HCT116 (cell line): ENCODE data around the gene NEU4. TPM values are rescaled to one million over a fixed set of nuclear protein-coding genes. Genes with fewer than 3 reads are reported as not detected.

ENCODE experiments used
- ATAC-seq: fragments of 200-7000 bp; cut with Tn5 transposase; 2 replicates; pipeline ENCODE4 v1.9.1; 2020; ENCODE audit warnings: mild to moderate bottlenecking, moderate library complexity
- BruUV-seq: library from RNA; stranded (reverse); fragments of 400-500 nt; replicated peaks from 2 replicates; lab custom pipeline; 2021; lab: Mats Ljungman, UMichigan
- CTCF ChIA-PET: fragments of 300-600 bp; sonication (Branson Sonifier 250); formaldehyde crosslinking; loops from one replicate; lab custom pipeline; 2021; ENCODE audit warnings: antibody characterized with exemption; lab: Charles Lee
- POLR2A ChIA-PET: fragments of 300-600, 350-600 bp; sonication (Branson Sonifier 250); formaldehyde crosslinking; loops from one replicate; lab custom pipeline; 2021; ENCODE audit warnings: antibody characterized with exemption; lab: Charles Lee
- RAD21 ChIA-PET, 2 experiments: fragments of 300-600 bp; sonication (Branson Sonifier 250); formaldehyde crosslinking; loops; one replicate each; lab custom pipeline; 2023; ENCODE audit warnings: low total read pairs in 2 of 2; ENCODE audit not compliant: uncharacterized antibody in 2 of 2, unreplicated experiment in 2 of 2, low non-redundant PET in 1 of 2; lab: Charles Lee
- DNase-seq: peaks from one replicate; pipeline ENCODE4 v3.0.0-alpha.2; 2010; ENCODE audit warnings: low read depth, low spot score
- H2AFZ ChIP-seq: fragments of 200-600 bp; shearing (Covaris generic), sonication (generic); 2 replicates; pipeline ENCODE4 v1.6.1; 2017; ENCODE audit warnings: low read depth, mixed run types, mixed read lengths, antibody characterized with exemption, low read length; ENCODE audit not compliant: poor library complexity, severe bottlenecking
- H3K27ac ChIP-seq: 2 replicates; pipeline ENCODE4 v1.5.1; 2012; ENCODE audit warnings: low read depth, low read length
- H3K27me3 ChIP-seq: fragments of 200-600 bp; sonication (generic); 2 replicates; pipeline ENCODE4 v1.6.1; 2016; ENCODE audit warnings: mixed run types, low read length, mixed read lengths; ENCODE audit not compliant: insufficient read depth
- H3K36me3 ChIP-seq, 2 experiments: fragments of 200-500 bp in 1 of 2; fragments of 200-600 bp in 1 of 2; sonication (Bioruptor generic) in 1 of 2; sonication (generic) in 1 of 2; 2 replicates each; pipeline versions ENCODE4 v1.5.1 to v1.6.1; 2014 to 2016; ENCODE audit warnings: low read length in 2 of 2, inconsistent platforms in 1 of 2, mixed read lengths in 1 of 2, mixed run types in 1 of 2; ENCODE audit not compliant: insufficient read depth in 2 of 2, control insufficient read depth in 1 of 2
- H3K4me1 ChIP-seq, 2 experiments: fragments of 200-600 bp in 1 of 2; sonication (generic) in 1 of 2; 2 replicates each; pipeline versions ENCODE4 v1.5.1 to v1.6.1; 2012 to 2017; ENCODE audit warnings: low read length in 2 of 2, inconsistent platforms in 1 of 2, mild to moderate bottlenecking in 1 of 2, mixed read lengths in 1 of 2, mixed run types in 1 of 2, moderate library complexity in 1 of 2; ENCODE audit not compliant: insufficient read depth in 2 of 2, control insufficient read depth in 1 of 2
- H3K4me2 ChIP-seq: fragments of 200-600 bp; sonication (generic); 2 replicates; pipeline ENCODE4 v1.6.1; 2017; ENCODE audit warnings: mixed run types, low read length, mixed read lengths
- H3K4me3 ChIP-seq, 2 experiments: fragments of 200-600 bp in 1 of 2; sonication (generic) in 1 of 2; replicated peaks in 1 of 2; 2 replicates each; pipeline ENCODE4 v1.5.1; 2011 to 2016; ENCODE audit warnings: low read length in 2 of 2, control low read depth in 1 of 2, low read depth in 1 of 2, mild to moderate bottlenecking in 1 of 2, mixed read lengths in 1 of 2, mixed run types in 1 of 2
- H3K79me2 ChIP-seq: fragments of 200-600 bp; sonication (generic); 2 replicates; pipeline ENCODE4 v1.6.1; 2017; ENCODE audit warnings: mild to moderate bottlenecking, mixed run types, low read length, moderate library complexity, mixed read lengths; ENCODE audit not compliant: insufficient read depth
- H3K9ac ChIP-seq: fragments of 200-600 bp; sonication (generic); 2 replicates; pipeline ENCODE4 v1.6.1; 2016; ENCODE audit warnings: low read length, mixed read lengths
- H3K9me2 ChIP-seq: fragments of 200-600 bp; sonication (generic), shearing (Covaris generic); 2 replicates; pipeline ENCODE4 v1.6.1; 2017; ENCODE audit warnings: mixed run types, mild to moderate bottlenecking, moderate library complexity; ENCODE audit not compliant: insufficient read depth
- H3K9me3 ChIP-seq, 2 experiments: fragments of 200-500 bp in 1 of 2; fragments of 200-600 bp in 1 of 2; sonication (Bioruptor generic) in 1 of 2; sonication (generic) in 1 of 2; 2 replicates each; pipeline ENCODE4 v1.6.1; 2014 to 2017; ENCODE audit warnings: low read length in 2 of 2, mixed read lengths in 2 of 2, inconsistent platforms in 1 of 2, low read depth in 1 of 2, mild to moderate bottlenecking in 1 of 2, mixed run types in 1 of 2, moderate library complexity in 1 of 2; ENCODE audit not compliant: control insufficient read depth in 1 of 2, insufficient read depth in 1 of 2
- H4K20me1 ChIP-seq: fragments of 200-600 bp; sonication (generic), shearing (Covaris generic); 2 replicates; pipeline ENCODE4 v1.6.1; 2017; ENCODE audit warnings: mixed run types, mild to moderate bottlenecking, moderate library complexity; ENCODE audit not compliant: insufficient read depth
- CBX3 ChIP-seq: IDR thresholded peaks from 2 replicates; pipeline ENCODE4 v1.6.1; 2012; ENCODE audit warnings: low read depth
- CEBPB ChIP-seq: IDR thresholded peaks from 2 replicates; pipeline ENCODE4 v1.6.1; 2012; ENCODE audit warnings: low read depth
- CTCF ChIP-seq, 3 experiments: fragments of 200-600 bp in 1 of 3; sonication (generic) in 1 of 3; IDR thresholded peaks in 2 of 3; conservative IDR thresholded peaks in 1 of 3; 2 replicates each; pipeline ENCODE4 v1.5.1; 2012 to 2017; ENCODE audit warnings: low read depth in 2 of 3, low read length in 2 of 3, antibody characterized with exemption in 1 of 3, borderline replicate concordance in 1 of 3, control low read depth in 1 of 3, mild to moderate bottlenecking in 1 of 3, mixed read lengths in 1 of 3, mixed run types in 1 of 3, moderate library complexity in 1 of 3; ENCODE audit not compliant: insufficient read depth in 1 of 3
- ELF1 ChIP-seq: IDR thresholded peaks from 2 replicates; pipeline ENCODE4 v1.6.1; 2012; ENCODE audit warnings: low read depth, borderline replicate concordance
- JUND ChIP-seq: IDR thresholded peaks from 2 replicates; pipeline ENCODE4 v1.6.1; 2012
- MAX ChIP-seq: IDR thresholded peaks from 2 replicates; pipeline ENCODE4 v1.6.1; 2012
- POLR2A ChIP-seq: IDR thresholded peaks from 2 replicates; pipeline ENCODE4 v1.7.0; 2011; ENCODE audit warnings: borderline replicate concordance; ENCODE audit not compliant: insufficient read depth, insufficient read length; ENCODE audit errors: extremely low read depth
- SIN3A ChIP-seq: IDR thresholded peaks from 2 replicates; pipeline ENCODE4 v1.6.1; 2012; ENCODE audit warnings: low read depth
- SRF ChIP-seq: IDR thresholded peaks from 2 replicates; pipeline ENCODE4 v1.6.1; 2012; ENCODE audit warnings: low read depth
- TCF7L2 ChIP-seq: IDR thresholded peaks from 2 replicates; pipeline ENCODE4 v1.7.0; 2011; ENCODE audit warnings: borderline replicate concordance, inconsistent platforms; ENCODE audit not compliant: insufficient read depth, insufficient read length; ENCODE audit errors: extremely low read depth
- YY1 ChIP-seq: IDR thresholded peaks from 2 replicates; pipeline ENCODE4 v1.6.1; 2011; ENCODE audit warnings: low read length, low read depth, moderate library complexity, mild to moderate bottlenecking; ENCODE audit not compliant: insufficient replicate concordance; ENCODE audit errors: extremely low read depth
- intact Hi-C: fragments of 100-400 bp; cut with micrococcal nuclease; formaldehyde crosslinking; loops from 2 replicates; pipeline ENCODE4 v1.10.0; 2022
- total RNA-seq: library from RNA; stranded (reverse); gene quantifications from one replicate; pipeline ENCODE4 v1.2.1, GENCODE V29; 2021; ENCODE audit not compliant: unreplicated experiment
- TF ChIP-seq, protein P1 (sequence below): IDR thresholded peaks from 2 replicates; pipeline ENCODE4 v1.6.1; 2012

Gene NEU4
- total RNA-seq, 1 experiment from 2014 or later = 0.34 TPM

- TF ChIP-seq CEBPB (no peak), SRF (no peak), SIN3A (no peak), POLR2A (no peak)
- intact Hi-C loops = no loop called here
- POLR2A ChIA-PET = no interaction called here
- H3K4me1 ChIP-seq = no peaks in the 10 kb centered on the region
- no peak overlapping the region for H3K27ac ChIP-seq
- no peaks in the 10 kb centered on the region for H3K79me2 ChIP-seq
- H4K20me1 ChIP-seq = no peaks in the 10 kb centered on the region
- no peaks in the 10 kb centered on the region for H3K9me3 ChIP-seq
- CTCF ChIA-PET = no interaction called here
- no peak for ATAC-seq
- H3K9me2 ChIP-seq = no peaks in the 10 kb centered on the region
- no peak overlapping the region for H3K4me2 ChIP-seq
- no TSS peak for BruUV-seq
- no peak for DNase-seq
- no peaks in the 10 kb centered on the region for H3K27me3 ChIP-seq
- RAD21 ChIA-PET = no interaction called here
- H3K9ac ChIP-seq = no peak overlapping the region
- no peak overlapping the region for H2AFZ ChIP-seq
- H3K36me3 ChIP-seq = no peaks in the 10 kb centered on the region
- H3K4me3 ChIP-seq = no peak overlapping the region
Observed at GRCh38 chr2:241802421-241803318, 6.3 kb upstream of the NEU4 start.

GRCh38 chr2:241803387-241804325, 5.3 kb upstream of the NEU4 start:
- H3K9ac ChIP-seq = no peak overlapping the region
- no peaks in the 10 kb centered on the region for H3K9me2 ChIP-seq
- no peaks in the 10 kb centered on the region for H3K4me1 ChIP-seq
- no peak for ATAC-seq
- H3K4me2 ChIP-seq = no peak overlapping the region
- no TSS peak for BruUV-seq
- intact Hi-C loops = no loop called here
- H4K20me1 ChIP-seq = no peaks in the 10 kb centered on the region
- no peak overlapping the region for H3K27ac ChIP-seq
- ChIA-PET CTCF (no interaction called here), POLR2A (no interaction called here), RAD21 (no interaction called here)
- H3K4me3 ChIP-seq = no peak overlapping the region
- no peaks in the 10 kb centered on the region for H3K79me2 ChIP-seq
- no peak for DNase-seq
- no peaks in the 10 kb centered on the region for H3K36me3 ChIP-seq
- H2AFZ ChIP-seq = no peak overlapping the region
- no peaks in the 10 kb centered on the region for H3K27me3 ChIP-seq
- no peaks in the 10 kb centered on the region for H3K9me3 ChIP-seq
- TF ChIP-seq JUND (no peak), CBX3 (no peak), CTCF (IDR thresholded peaks at IDR 0.05 in 2 of 3, conservative IDR thresholded peaks at IDR 0.05 in 1 of 3; ENCODE audit: borderline replicate concordance in 1 of 3, insufficient read depth in 1 of 3, low read depth in 2 of 3, low read length in 2 of 3) (no peak), TCF7L2 (no peak), SRF (no peak), POLR2A (no peak), YY1 (no peak), MAX (no peak), ELF1 (no peak)
- TF ChIP-seq, protein P1, sequence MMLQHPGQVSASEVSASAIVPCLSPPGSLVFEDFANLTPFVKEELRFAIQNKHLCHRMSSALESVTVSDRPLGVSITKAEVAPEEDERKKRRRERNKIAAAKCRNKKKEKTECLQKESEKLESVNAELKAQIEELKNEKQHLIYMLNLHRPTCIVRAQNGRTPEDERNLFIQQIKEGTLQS = no peak
